K562 (cell line): ENCODE results near the gene ZBTB32. TPM values are rescaled to one million over a fixed set of nuclear protein-coding genes. Genes with fewer than 3 reads are reported as not detected.

ENCODE experiments used
- ATAC-seq: fragments of 200-7000 bp; cut with Tn5 transposase; 3 replicates; pipeline ENCODE4 v1.9.1; 2020; ENCODE audit warnings: moderate library complexity
- BruUV-seq: library from RNA; stranded (reverse); fragments of 400-500 nt; replicated peaks from 2 replicates; lab custom pipeline; 2021; lab: Mats Ljungman, UMichigan
- CTCF ChIA-PET: fragments of 300-600 bp; formaldehyde crosslinking; extraction: SDS; loops from one replicate; lab custom pipeline; 2021; ENCODE audit warnings: low intra/inter-chr PET ratio; lab: Yijun Ruan, JAX
- POLR2A ChIA-PET: fragments of 300-600, 350-650 bp; sonication (Branson Sonifier 250); formaldehyde crosslinking; extraction: SDS; loops from one replicate; lab custom pipeline; 2021; ENCODE audit warnings: antibody characterized with exemption, inconsistent platforms; lab: Yijun Ruan, JAX
- DNase-seq, 4 experiments: peaks; one replicate each; pipeline versions ENCODE4 v3.0.0 to v3.0.0-alpha.2; 2011 to 2018; ENCODE audit warnings: low spot score in 3 of 4, mixed read lengths in 3 of 4; ENCODE audit errors: extremely low read depth in 1 of 4
- FAIRE-seq: peaks from 2 replicates; lab custom pipeline; 2011; peaks lifted over from hg19 to GRCh38; lab: Jason Lieb, UNC
- H2AFZ ChIP-seq: 2 replicates; pipeline ENCODE4 v1.6.0; 2011; ENCODE audit warnings: low read depth, low read length, control low read depth, inconsistent platforms
- H3K27ac ChIP-seq: fragments of 200-600 bp; 3 replicates; pipeline ENCODE4 v1.8.0; 2011; ENCODE audit warnings: low read depth, mild to moderate bottlenecking, control low read depth, inconsistent platforms, low read length, moderate library complexity, mixed read lengths; ENCODE audit errors: extremely low read depth
- H3K27me3 ChIP-seq, 2 experiments: fragments of 300-600 bp in 1 of 2; 2 replicates in 1 of 2; 3 replicates in 1 of 2; pipeline versions ENCODE4 v1.6.0 to v1.8.0; 2011; ENCODE audit warnings: inconsistent platforms in 2 of 2, low read length in 2 of 2, mild to moderate bottlenecking in 1 of 2, mixed read lengths in 1 of 2, moderate library complexity in 1 of 2; ENCODE audit not compliant: control insufficient read depth in 2 of 2, insufficient read depth in 2 of 2
- H3K36me3 ChIP-seq: fragments of 300-600 bp; 3 replicates; pipeline ENCODE4 v1.8.0; 2011; ENCODE audit warnings: mild to moderate bottlenecking, low read length, inconsistent platforms; ENCODE audit not compliant: control insufficient read depth, insufficient read depth
- H3K4me1 ChIP-seq, 2 experiments: fragments of 200-600 bp in 1 of 2; replicated peaks in 1 of 2; 2 replicates in 1 of 2; 3 replicates in 1 of 2; pipeline versions ENCODE4 v1.5.1 to v1.8.0; 2011; ENCODE audit warnings: inconsistent platforms in 2 of 2, low read length in 2 of 2, mild to moderate bottlenecking in 1 of 2, mixed read lengths in 1 of 2, moderate library complexity in 1 of 2; ENCODE audit not compliant: control insufficient read depth in 2 of 2, insufficient read depth in 2 of 2
- H3K4me2 ChIP-seq: 2 replicates; pipeline ENCODE4 v1.6.1; 2011; ENCODE audit warnings: low read length, control low read depth, inconsistent platforms, mixed read lengths; ENCODE audit not compliant: insufficient read depth
- H3K4me3 ChIP-seq: fragments of 200-600 bp; sonication (generic), shearing (Covaris generic); 2 replicates; pipeline ENCODE4 v1.5.1; 2016; ENCODE audit warnings: control low read depth, inconsistent platforms
- H3K79me2 ChIP-seq: fragments of 200-600 bp; 3 replicates; pipeline ENCODE4 v1.8.0; 2011; ENCODE audit warnings: low read length, inconsistent platforms; ENCODE audit not compliant: control insufficient read depth, insufficient read depth
- H3K9ac ChIP-seq, 2 experiments: 2 replicates each; pipeline versions ENCODE4 v1.6.0 to v1.6.1; 2011; ENCODE audit warnings: low read depth in 2 of 2, low read length in 2 of 2, control low read depth in 1 of 2, inconsistent platforms in 1 of 2, mild to moderate bottlenecking in 1 of 2, mixed read lengths in 1 of 2; ENCODE audit not compliant: insufficient read depth in 1 of 2
- H3K9me1 ChIP-seq: one replicate; pipeline ENCODE4 v1.6.0; 2011; ENCODE audit warnings: inconsistent platforms, mild to moderate bottlenecking, low read length, moderate library complexity; ENCODE audit not compliant: control insufficient read depth, insufficient read depth
- H3K9me3 ChIP-seq: replicated peaks from 2 replicates; pipeline ENCODE4 v1.5.1; 2011; ENCODE audit warnings: low read depth, low read length, inconsistent platforms; ENCODE audit not compliant: control insufficient read depth, insufficient read depth
- H4K20me1 ChIP-seq: replicated peaks from 2 replicates; pipeline ENCODE4 v1.6.1; 2011; ENCODE audit warnings: low read length, inconsistent platforms, mixed read lengths; ENCODE audit not compliant: control insufficient read depth, insufficient read depth
- CBX1 ChIP-seq: sonication (generic); IDR thresholded peaks from 2 replicates; pipeline ENCODE4 v1.6.1; 2016; ENCODE audit warnings: antibody characterized with exemption, low read depth, mild to moderate bottlenecking
- CBX8 ChIP-seq: fragments of 200-600 bp; sonication (generic); IDR thresholded peaks from 2 replicates; pipeline ENCODE4 v1.6.1; 2012; ENCODE audit warnings: borderline replicate concordance, mixed run types, low read depth, mild to moderate bottlenecking, moderate library complexity, mixed read lengths, low read length, control low read depth, inconsistent platforms; ENCODE audit not compliant: poor library complexity, severe bottlenecking; ENCODE audit errors: extremely low read depth
- NUFIP1 ChIP-seq: fragments of 450-650 bp; IDR thresholded peaks from 2 replicates; pipeline ENCODE4 v1.6.1; 2018; ENCODE audit not compliant: partially characterized antibody
- POLR2G ChIP-seq: fragments of 200-400 bp; formaldehyde crosslinking; IDR thresholded peaks from 2 replicates; pipeline ENCODE4 v1.6.1; 2017; ENCODE audit warnings: low read depth, mild to moderate bottlenecking, antibody characterized with exemption, low read length, moderate library complexity
- RBFOX2 ChIP-seq: fragments of 200-400 bp; formaldehyde crosslinking; IDR thresholded peaks from 2 replicates; pipeline ENCODE4 v1.6.1; 2017; ENCODE audit warnings: low read depth, mild to moderate bottlenecking, low read length, moderate library complexity
- RBM25 ChIP-seq: fragments of 200-400 bp; formaldehyde crosslinking; IDR thresholded peaks from 2 replicates; pipeline ENCODE4 v1.6.1; 2018; ENCODE audit warnings: low read length, low read depth, moderate library complexity; ENCODE audit not compliant: severe bottlenecking
- XRCC4 ChIP-seq: IDR thresholded peaks from one replicate; pipeline ENCODE4 v1.6.1; 2011; ENCODE audit not compliant: insufficient read depth, insufficient read length; ENCODE audit errors: extremely low read depth
- WGBS: fragments of 100-300 bp; shearing (Covaris generic); methylation state at CpG from one replicate; pipeline ENCODE4 v1.1.6; 2016; ENCODE audit warnings: low coverage, mixed read lengths; ENCODE audit not compliant: insufficient coverage; ENCODE audit errors: missing lambda C conversion rate; 5-methylcytosine and 5-hydroxymethylcytosine counted together
- in situ Hi-C: fragments of 300-500 bp; cut with MboI; formaldehyde crosslinking; loops from 4 replicates; pipeline ENCODE4 v1.15.0; 2018; ENCODE audit warnings: inconsistent platforms, mixed read lengths
- intact Hi-C: fragments of 100-400 bp; cut with micrococcal nuclease; formaldehyde crosslinking; loops from 2 replicates; pipeline ENCODE4 v1.14.2; 2022
- polyA plus RNA-seq, 8 experiments: library from polyadenylated mRNA; depleted of rRNA in 4 of 8; stranded (reverse) in 5 of 8; unstranded in 3 of 8; fragments of >200 nt; fragmentation: Nextera tagmentation in 2 of 8; fragmentation: Illumina TruSeq in 1 of 8; extraction: Ambion mirVana in 2 of 8; extraction: Trizol in 1 of 8; gene quantifications; 2 replicates each; pipeline versions ENCODE4 v1.2.1 to v1.2.3, GENCODE V29; 2011 to 2014; ENCODE audit warnings: inconsistent platforms in 1 of 8, missing spikeins in 1 of 8
- total RNA-seq, 7 experiments: library from RNA; depleted of rRNA in 6 of 7; stranded (reverse); fragments of >200 nt in 6 of 7; fragmentation: Illumina TruSeq in 2 of 7; extraction: Trizol in 2 of 7; gene quantifications; 2 replicates each; pipeline versions ENCODE4 v1.2.1 to v1.2.3, GENCODE V29; 2011 to 2021; ENCODE audit warnings: low replicate concordance in 1 of 7
- TF ChIP-seq, protein P1 (sequence below): sonication (generic); formaldehyde crosslinking; IDR thresholded peaks from 2 replicates; pipeline ENCODE4 v1.8.1; 2023; ENCODE audit warnings: mild to moderate bottlenecking, missing genetic modification reagents
- TF ChIP-seq, protein P2 (sequence below), 3 experiments: fragments of 200-800 bp in 1 of 3; fragments of 250-450 bp in 1 of 3; fragments of 450-650 bp in 1 of 3; sonication (Bioruptor Pico) in 1 of 3; sonication (Bioruptor generic) in 1 of 3; formaldehyde crosslinking in 1 of 3; IDR thresholded peaks; 2 replicates each; pipeline versions ENCODE4 v1.6.1 to v1.8.0; 2016 to 2022; ENCODE audit warnings: mild to moderate bottlenecking in 2 of 3, missing genetic modification characterization in 2 of 3, missing compliant biosample characterization in 1 of 3, moderate library complexity in 1 of 3

Gene ZBTB32
- total and polyA plus RNA-seq, 9 of the 15 experiments (the other 6 are each of a cell fraction or from before 2014, with no cell fraction given): 0.20 TPM; not detected in 8

GRCh38 chr19:35727053-35727955 is 22.9 kb downstream of the ZBTB32 start:
- CTCF ChIA-PET: no interaction called here
- H3K4me3 ChIP-seq: no peak overlapping the region
- WGBS: 96% methylated on average over 18 of the region's 25 CpGs
- no peak for TF ChIP-seq RBM25
- peak; percentile 41 for TF ChIP-seq RBFOX2
- no peak for TF ChIP-seq CBX8
- no peak for TF ChIP-seq NUFIP1
- no peak for TF ChIP-seq CBX1
- TF ChIP-seq, protein P1, sequence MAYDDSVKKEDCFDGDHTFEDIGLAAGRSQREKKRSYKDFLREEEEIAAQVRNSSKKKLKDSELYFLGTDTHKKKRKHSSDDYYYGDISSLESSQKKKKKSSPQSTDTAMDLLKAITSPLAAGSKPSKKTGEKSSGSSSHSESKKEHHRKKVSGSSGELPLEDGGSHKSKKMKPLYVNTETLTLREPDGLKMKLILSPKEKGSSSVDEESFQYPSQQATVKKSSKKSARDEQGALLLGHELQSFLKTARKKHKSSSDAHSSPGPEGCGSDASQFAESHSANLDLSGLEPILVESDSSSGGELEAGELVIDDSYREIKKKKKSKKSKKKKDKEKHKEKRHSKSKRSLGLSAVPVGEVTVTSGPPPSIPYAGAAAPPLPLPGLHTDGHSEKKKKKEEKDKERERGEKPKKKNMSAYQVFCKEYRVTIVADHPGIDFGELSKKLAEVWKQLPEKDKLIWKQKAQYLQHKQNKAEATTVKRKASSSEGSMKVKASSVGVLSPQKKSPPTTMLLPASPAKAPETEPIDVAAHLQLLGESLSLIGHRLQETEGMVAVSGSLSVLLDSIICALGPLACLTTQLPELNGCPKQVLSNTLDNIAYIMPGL (CRISPR knock-in tag): no peak
- TF ChIP-seq XRCC4: no peak
- 0 out of 2 replicates have a peak, but pooled peaks have one; percentile 12 for TF ChIP-seq POLR2G
- TF ChIP-seq, protein P2, sequence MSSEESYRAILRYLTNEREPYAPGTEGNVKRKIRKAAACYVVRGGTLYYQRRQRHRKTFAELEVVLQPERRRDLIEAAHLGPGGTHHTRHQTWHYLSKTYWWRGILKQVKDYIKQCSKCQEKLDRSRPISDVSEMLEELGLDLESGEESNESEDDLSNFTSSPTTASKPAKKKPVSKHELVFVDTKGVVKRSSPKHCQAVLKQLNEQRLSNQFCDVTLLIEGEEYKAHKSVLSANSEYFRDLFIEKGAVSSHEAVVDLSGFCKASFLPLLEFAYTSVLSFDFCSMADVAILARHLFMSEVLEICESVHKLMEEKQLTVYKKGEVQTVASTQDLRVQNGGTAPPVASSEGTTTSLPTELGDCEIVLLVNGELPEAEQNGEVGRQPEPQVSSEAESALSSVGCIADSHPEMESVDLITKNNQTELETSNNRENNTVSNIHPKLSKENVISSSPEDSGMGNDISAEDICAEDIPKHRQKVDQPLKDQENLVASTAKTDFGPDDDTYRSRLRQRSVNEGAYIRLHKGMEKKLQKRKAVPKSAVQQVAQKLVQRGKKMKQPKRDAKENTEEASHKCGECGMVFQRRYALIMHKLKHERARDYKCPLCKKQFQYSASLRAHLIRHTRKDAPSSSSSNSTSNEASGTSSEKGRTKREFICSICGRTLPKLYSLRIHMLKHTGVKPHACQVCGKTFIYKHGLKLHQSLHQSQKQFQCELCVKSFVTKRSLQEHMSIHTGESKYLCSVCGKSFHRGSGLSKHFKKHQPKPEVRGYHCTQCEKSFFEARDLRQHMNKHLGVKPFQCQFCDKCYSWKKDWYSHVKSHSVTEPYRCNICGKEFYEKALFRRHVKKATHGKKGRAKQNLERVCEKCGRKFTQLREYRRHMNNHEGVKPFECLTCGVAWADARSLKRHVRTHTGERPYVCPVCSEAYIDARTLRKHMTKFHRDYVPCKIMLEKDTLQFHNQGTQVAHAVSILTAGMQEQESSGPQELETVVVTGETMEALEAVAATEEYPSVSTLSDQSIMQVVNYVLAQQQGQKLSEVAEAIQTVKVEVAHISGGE (CRISPR knock-in tag; IDR thresholded peaks at IDR 0.05): no peak
- FAIRE-seq: no peak
- peaks cover 98% of the 10 kb centered on the region; the same call in 2 of the 3 replicates for H3K36me3 ChIP-seq
- in situ Hi-C loops: no loop called here
- H3K4me2 ChIP-seq: no peak overlapping the region
- no peaks in the 10 kb centered on the region for H3K9me3 ChIP-seq
- BruUV-seq: no TSS peak
- H3K79me2 ChIP-seq: no peaks in the 10 kb centered on the region
- H3K4me1 ChIP-seq: peaks cover 0 to 4% of the 10 kb centered on the region in 2 experiments; a peak in 1 of 5 replicates
- intact Hi-C loops: no loop called here
- H3K27me3 ChIP-seq: no peaks in the 10 kb centered on the region
- H3K9me1 ChIP-seq: no peaks in the 10 kb centered on the region
- DNase-seq: no peak
- H3K9ac ChIP-seq: no peak overlapping the region
- no peak overlapping the region for H3K27ac ChIP-seq
- POLR2A ChIA-PET: interaction anchor here (1.7 to 2.9 kb wide), 3 partner anchors 9 to 13 kb away, joined by 7 to 18 read pairs (median 12); partner anchors contain the start of gene KMT2B
- H2AFZ ChIP-seq: no peak overlapping the region
- no peak for ATAC-seq
- H4K20me1 ChIP-seq: 0 out of 2 replicates have a peak, but pooled peaks cover 2% of the 10 kb centered on the region
